Stimulated activated CD8-positive, alpha-beta memory T cell treated with anti-CD3 and anti-CD28 coated beads, Interleukin-12 subunit alpha, Interleukin-12 subunit beta, amount 100 ng/mL, for 24 hours (primary cell): ENCODE data around the gene CAVIN4.

Experiments
- DNase-seq: peaks from one replicate; pipeline ENCODE4 v3.0.0-alpha.2; 2020; ENCODE audit errors: extremely low read depth

The CAVIN4 gene, protein sequence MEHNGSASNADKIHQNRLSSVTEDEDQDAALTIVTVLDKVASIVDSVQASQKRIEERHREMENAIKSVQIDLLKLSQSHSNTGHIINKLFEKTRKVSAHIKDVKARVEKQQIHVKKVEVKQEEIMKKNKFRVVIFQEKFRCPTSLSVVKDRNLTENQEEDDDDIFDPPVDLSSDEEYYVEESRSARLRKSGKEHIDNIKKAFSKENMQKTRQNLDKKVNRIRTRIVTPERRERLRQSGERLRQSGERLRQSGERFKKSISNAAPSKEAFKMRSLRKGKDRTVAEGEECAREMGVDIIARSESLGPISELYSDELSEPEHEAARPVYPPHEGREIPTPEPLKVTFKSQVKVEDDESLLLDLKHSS

DNA sequence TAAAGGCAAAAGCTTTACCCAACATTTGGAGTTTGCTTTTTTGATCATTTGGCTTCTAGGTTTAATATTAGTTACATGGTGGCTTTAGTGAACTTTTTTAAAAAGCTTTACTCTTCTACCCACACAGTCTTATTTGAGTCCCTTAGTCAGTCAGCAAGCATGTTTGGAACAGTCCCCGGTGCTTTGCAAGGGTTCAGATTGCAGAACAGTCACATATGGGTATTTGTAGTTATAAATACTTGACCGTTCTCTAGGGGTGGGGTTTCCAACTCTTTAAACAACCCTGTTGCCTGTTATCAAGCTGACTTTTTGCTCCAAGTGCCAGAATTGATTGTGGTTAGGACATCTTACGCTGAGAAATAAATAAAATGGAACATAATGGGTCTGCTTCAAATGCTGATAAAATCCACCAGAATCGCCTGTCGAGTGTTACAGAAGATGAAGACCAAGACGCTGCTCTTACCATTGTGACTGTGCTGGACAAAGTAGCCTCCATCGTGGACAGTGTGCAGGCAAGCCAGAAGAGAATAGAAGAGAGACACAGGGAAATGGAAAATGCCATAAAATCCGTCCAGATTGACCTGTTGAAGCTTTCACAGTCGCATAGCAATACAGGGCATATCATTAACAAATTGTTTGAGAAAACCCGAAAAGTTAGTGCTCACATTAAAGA, at the start of gene CAVIN4:
TSS of gene CAVIN4 (plus strand) at position 304 of the 673 bp plus-strand sequence. CDS start at position 369, 65 bp downstream.
- no peak for DNase-seq

DNA sequence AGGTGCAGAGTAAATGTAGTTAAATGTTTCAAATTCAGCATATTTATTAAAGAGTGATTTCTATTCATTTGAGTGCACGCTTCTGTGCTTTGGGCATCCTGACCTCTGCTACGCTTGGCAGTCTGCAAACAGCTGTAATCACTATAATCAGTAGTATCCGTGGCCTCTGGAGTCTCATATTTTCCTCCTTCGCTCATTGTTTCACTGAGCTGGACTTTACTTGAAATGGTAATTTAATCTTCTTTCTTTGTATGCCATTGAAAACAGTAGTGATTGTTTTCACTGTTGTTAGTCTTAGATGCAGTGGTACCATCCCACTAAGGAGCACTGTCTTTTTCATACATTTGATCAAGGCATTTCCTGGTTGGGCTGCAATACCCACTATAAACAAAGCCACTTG, 43.5 kb upstream of the CAVIN4 start:
- DNase-seq = no peak

- no peak for DNase-seq
Observed at GRCh38 chr9:100540327-100540726, 37.6 kb upstream of the CAVIN4 start.

DNA sequence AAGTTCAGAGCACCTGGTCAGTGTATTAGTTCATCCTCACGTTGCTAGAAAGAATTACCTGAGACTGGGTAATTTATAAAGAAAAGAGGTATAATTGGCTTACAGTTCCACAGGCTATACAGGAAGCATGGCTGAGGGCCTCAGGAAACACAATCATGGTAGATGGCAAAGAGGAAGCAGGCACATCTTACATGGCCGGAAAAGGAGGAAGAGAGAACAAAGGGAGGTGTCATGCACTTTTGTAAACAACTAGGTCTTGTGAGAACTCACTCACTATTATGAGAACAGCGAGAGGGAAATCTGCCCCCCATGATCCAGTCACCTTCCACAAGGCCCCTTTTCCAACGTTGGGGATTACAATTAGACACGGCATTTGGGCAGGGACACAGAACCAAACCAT, 28.8 kb upstream of the CAVIN4 start:
- no peak for DNase-seq

- DNase-seq = no peak
Observed at GRCh38 chr9:100554935-100555401, 22.9 kb upstream of the CAVIN4 start.

DNA sequence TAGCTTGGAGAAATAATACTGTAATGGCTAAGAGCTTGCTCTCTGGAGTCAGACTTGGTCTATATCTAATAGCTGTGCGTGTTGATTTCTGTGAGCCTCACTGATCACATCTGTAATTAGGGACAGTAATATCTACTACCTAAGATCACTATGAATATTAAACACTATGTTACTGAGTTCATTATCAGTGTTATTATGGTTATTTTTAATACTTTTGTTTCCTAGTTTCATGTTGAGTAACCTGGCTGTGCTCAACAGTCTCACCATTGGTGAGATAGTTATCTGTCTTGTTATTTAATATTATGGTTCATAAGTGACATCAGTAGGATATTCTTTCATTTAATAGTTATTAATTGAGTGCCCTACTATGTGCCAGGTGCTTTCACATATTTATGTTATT, 22.4 kb upstream of the CAVIN4 start:
- no peak for DNase-seq

GRCh38 chr9:100557053-100557452, 20.8 kb upstream of the CAVIN4 start:
- no peak for DNase-seq

- DNase-seq = no peak
Observed at GRCh38 chr9:100561256-100561655, 16.6 kb upstream of the CAVIN4 start.

DNA sequence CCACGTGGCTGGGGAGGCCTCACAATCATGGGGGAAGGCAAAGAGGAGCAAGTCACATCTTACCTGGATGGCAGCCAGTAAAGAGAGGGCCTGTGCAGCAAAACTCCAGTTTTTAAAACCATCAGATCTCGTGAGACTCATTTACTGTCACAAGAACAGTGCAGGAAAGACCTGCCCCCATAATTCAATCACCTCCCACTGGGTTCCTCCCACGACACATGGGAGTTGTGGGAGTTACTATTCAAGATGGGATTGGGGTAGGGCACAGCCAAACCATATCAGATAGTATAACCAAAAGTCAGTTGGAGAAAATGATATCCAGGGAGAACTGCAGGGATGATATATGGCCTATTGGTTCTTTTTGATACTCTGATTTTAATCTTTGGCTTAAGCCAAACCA, 10.0 kb upstream of the CAVIN4 start:
- DNase-seq = no peak

- DNase-seq = no peak
Observed at GRCh38 chr9:100573655-100574260, 4.1 kb upstream of the CAVIN4 start.

DNA sequence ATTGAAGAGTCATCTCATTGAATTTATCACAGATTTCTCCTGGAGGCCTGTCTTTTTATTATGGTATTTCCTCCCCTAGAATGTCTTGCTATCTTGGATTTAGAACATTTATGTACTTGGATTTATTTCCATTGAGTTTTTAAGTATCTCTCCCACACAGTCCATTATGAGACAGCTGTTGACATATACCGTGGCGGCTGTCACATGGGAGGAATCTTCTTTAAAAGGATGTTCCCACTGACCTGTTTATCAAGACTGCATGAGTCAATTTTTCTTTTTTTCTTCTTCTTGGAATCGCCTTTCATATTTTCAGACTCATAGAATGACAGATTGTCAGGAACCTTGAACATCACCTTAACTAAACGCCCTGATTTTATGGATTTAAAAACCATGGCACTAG, 2.9 kb upstream of the CAVIN4 start:
- no peak for DNase-seq

GRCh38 chr9:100575765-100576386, 2.0 kb upstream of the CAVIN4 start:
- no peak for DNase-seq

GRCh38 chr9:100578610-100579009, 731 bp downstream of the CAVIN4 start:
- DNase-seq = no peak

DNA sequence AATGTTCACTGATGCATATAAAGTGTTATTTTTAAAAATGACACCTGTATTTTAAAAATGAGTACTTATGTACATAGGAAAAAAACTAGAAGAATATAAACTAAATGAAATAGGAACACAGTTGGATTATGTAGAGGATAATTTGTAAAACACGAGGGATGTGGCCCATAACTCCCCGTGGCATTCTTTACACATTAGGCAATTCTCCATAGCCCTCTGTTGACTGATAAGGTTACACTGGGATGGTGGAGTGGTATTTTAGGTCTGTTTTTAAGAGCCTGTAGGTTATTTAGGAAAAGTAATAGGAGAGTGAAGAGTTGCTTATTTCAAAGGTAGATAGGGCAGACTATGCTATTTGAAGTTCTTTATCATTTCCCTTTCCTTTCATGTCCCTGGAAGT, 1.8 kb downstream of the CAVIN4 start:
- DNase-seq = no peak

DNA sequence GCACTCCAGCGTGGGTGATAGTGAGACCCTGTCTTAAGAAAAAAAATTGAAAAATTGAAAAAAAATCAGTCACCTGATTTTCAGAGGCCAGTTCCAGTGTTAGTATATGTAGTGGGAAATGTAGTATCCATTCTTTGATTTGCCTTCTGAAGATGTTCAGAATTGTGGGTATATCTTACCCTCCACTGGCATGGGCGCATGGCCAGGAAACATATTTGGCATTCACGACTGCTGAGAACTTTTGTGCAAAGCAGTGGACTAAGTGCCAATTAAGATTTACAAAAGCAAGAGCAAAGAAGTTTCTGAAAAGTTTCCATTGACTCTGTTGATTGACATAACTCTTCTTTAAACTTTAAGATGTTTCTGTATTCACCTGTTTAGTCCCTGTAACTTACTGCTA, 2.4 kb downstream of the CAVIN4 start:
- DNase-seq = no peak

GRCh38 chr9:100581081-100581480, 3.2 kb downstream of the CAVIN4 start:
- DNase-seq = no peak

- DNase-seq = no peak
Observed at GRCh38 chr9:100581661-100582060, 3.8 kb downstream of the CAVIN4 start.

DNA sequence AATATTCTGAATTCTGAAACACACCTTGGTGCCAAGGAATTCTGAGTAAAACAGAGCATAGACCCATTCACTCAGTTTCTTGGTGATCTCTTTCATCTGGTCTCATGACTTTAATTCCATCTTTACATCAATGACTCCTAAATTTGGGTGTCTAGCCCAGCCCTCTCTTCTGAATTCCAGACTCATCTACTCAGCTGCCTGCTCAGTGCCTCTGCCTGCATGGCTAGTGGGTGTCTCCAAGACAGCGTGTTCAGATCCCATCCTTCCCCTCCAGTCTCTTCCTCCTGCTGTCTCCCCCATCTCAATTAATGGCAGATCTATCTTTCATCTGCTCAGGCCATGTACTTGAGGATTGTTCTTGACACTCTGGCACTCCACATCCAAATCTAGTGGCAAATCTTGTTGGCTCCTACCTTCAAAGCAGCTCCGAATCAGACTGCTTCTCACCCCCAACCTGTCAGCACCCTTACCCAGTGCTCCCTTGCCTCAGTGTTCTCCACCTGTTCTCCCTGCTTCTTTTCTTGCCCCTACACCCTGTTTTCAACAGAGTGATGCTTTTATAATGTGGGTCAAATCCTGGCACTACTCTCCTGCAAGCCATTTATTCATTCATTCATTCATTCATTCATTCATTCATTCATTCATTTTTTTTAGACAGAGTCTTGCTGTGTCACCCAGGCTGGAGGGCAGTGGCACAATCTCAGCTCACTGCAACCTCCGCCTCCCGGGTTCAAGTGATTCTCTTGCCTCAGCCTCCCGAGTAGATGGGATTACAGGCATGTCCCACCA, 5.3 kb downstream of the CAVIN4 start:
- DNase-seq = no peak

DNA sequence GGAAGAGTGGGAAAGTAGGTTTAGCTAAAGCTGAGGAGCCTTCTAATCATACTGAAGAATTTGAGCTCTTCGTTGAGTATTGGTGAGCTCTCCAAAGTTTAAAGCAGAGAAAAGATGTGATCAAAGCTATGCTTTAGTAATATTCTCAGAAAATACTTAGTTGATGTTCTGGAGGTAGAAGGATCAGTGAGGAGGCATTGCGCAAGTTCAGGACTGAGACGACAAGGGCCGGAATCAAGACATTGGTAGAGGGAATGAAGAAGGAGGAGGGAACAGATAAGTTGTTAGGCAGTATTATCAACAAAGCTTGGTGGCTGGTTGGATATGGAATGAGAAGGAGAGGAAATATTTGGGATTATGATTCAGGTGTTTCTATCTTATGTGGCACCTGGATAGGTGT, 7.1 kb downstream of the CAVIN4 start:
- DNase-seq = no peak

- DNase-seq = no peak
Observed at GRCh38 chr9:100586093-100586492, 8.2 kb downstream of the CAVIN4 start.

DNA sequence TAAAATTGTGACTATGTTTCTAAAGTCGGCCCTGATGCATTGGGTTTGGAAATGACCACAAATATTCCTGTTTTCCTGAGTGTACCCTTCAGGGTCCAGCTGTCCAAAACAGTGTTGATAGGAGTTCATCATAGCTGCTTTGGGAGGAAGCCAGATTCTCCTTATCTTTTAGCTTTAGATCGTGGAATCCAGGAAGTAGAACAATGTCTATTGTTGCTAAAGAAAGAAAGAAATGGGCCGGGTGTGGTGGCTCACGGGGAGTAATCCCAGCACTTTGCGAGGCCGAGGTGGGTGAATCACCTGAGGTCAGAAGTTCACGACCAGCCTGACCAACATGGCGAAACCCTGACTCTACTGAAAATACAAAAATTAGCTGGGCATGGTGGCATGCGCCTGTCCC, 9.5 kb downstream of the CAVIN4 start:
- no peak for DNase-seq

- no peak for DNase-seq
Observed at GRCh38 chr9:100589582-100589981, 11.7 kb downstream of the CAVIN4 start.
